Measurements from ENCODE around the gene KCNN3.

The KCNN3 gene

GRCh38 chr1:154717528-154717924, 152.6 kb downstream of the KCNN3 start:
- H3K4me3 ChIP-seq (ENCODE audit: low read length), result no peak overlapping the region
- TF ChIP-seq, protein P1, sequence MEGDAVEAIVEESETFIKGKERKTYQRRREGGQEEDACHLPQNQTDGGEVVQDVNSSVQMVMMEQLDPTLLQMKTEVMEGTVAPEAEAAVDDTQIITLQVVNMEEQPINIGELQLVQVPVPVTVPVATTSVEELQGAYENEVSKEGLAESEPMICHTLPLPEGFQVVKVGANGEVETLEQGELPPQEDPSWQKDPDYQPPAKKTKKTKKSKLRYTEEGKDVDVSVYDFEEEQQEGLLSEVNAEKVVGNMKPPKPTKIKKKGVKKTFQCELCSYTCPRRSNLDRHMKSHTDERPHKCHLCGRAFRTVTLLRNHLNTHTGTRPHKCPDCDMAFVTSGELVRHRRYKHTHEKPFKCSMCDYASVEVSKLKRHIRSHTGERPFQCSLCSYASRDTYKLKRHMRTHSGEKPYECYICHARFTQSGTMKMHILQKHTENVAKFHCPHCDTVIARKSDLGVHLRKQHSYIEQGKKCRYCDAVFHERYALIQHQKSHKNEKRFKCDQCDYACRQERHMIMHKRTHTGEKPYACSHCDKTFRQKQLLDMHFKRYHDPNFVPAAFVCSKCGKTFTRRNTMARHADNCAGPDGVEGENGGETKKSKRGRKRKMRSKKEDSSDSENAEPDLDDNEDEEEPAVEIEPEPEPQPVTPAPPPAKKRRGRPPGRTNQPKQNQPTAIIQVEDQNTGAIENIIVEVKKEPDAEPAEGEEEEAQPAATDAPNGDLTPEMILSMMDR (IDR thresholded peaks at IDR 0.05; ENCODE audit: insufficient read depth, low read depth, low read length, missing control alignments), result no peak

DNA sequence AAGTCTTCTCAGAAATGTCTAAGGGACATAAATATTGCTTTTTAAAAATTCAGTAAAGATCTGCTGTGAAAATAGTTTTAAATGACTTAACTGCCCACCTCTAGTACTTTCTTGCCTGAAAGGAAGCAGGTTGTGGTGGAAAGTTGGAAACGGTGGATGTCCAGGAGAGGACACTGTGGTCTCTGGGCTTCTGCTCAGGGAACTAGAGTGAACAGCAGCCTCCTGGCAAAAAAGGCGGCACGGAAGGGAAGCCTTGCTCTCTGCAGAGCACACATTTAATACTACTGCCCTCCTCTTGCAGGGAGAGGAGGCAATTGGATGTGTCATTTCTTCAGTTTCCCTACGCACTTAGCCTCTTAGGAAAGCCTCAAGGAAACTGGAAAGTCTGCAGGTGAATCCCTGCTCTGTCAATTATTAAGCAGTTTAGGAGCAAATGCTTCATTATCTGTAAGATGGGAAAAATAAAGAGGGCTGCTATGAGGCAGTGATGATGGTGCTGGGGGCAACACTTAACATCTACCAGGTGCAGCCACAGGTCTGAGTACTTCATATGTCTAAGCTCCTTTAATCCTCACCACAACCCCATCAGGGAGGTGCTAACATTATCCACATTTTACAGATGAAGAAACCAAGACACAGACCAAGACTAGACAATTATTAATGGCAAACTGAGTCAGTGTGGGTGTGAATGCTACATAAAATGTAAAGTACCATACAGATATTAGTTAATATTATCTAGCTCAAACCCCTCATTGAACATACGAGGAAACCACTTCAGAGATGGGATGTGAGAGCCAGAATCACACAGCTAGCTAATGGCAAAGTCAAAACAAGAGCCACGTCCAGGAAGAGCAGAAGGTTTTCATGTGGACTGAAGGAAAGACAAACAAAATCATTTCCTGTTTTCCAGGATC, 153.2 kb downstream of the KCNN3 start:
- no peak for DNase-seq (ENCODE audit: low read depth)
- TF ChIP-seq, protein P1 (IDR thresholded peaks at IDR 0.05; ENCODE audit: insufficient read depth, low read depth, low read length, missing control alignments), result no peak
- H3K4me3 ChIP-seq (ENCODE audit: low read length), result no peak overlapping the region

More at GRCh38 chr1:154717528-154717924, 152.6 kb downstream of the KCNN3 start:
- DNase-seq (ENCODE audit: low read depth), result no peak

- TF ChIP-seq, protein P1 (IDR thresholded peaks at IDR 0.05; ENCODE audit: insufficient read depth, low read depth, low read length, missing control alignments), result no peak
- peak; percentile 53 for DNase-seq (ENCODE audit: low read depth)
- H3K4me3 ChIP-seq (ENCODE audit: low read length), result no peak overlapping the region
These were observed 154.1 kb downstream of the KCNN3 start for GRCh38 chr1:154716011-154716410.

DNA sequence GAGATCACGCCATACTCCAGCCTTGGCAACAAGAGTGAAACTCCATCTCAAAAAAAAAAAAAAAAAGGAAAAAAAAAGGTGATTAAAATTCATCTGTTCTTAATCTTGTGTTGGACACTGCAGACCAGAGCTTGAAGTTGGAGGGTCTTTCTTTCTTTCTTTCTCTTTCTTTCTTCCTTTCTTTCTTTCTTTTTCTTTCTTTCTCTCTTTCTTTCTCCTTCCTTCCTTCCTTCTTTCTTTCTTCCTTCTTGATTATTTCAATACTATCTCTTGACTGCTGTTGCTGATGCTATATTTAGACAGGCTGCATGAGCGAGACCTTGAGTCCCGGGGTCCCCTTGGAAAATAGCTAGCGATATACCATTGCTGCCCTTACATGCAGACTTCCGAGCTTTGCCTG, 154.7 kb downstream of the KCNN3 start:
- TF ChIP-seq, protein P1 (IDR thresholded peaks at IDR 0.05; ENCODE audit: insufficient read depth, low read depth, low read length, missing control alignments), result no peak
- no peak overlapping the region for H3K4me3 ChIP-seq (ENCODE audit: low read length)
- no peak for DNase-seq (ENCODE audit: low read depth)

GRCh38 chr1:154714638-154715037, 155.4 kb downstream of the KCNN3 start:
- peak; percentile 41 for DNase-seq (ENCODE audit: low read depth)
- no peak overlapping the region for H3K4me3 ChIP-seq (ENCODE audit: low read length)
- TF ChIP-seq, protein P1 (IDR thresholded peaks at IDR 0.05; ENCODE audit: insufficient read depth, low read depth, low read length, missing control alignments), result no peak

GRCh38 chr1:154714052-154714623, 155.9 kb downstream of the KCNN3 start:
- DNase-seq (ENCODE audit: low read depth), result no peak
- no peak overlapping the region for H3K4me3 ChIP-seq (ENCODE audit: low read length)
- TF ChIP-seq, protein P1 (IDR thresholded peaks at IDR 0.05; ENCODE audit: insufficient read depth, low read depth, low read length, missing control alignments), result no peak
